GM19452 (cell line): Measurements from ENCODE around the gene CCNG1.

Source experiments
- ATAC-seq: cut with Tn5 transposase; IDR thresholded peaks from one replicate; pipeline ENCODE4 v1.9.1; 2021; ENCODE audit not compliant: unreplicated experiment

Gene CCNG1

GRCh38 chr5:163489055-163489744, 51.8 kb downstream of the CCNG1 start:
- ATAC-seq: no peak

GRCh38 chr5:163489745-163490075, 52.3 kb downstream of the CCNG1 start:
- ATAC-seq: no peak
